ENCODE results near the gene PCNX4.

The PCNX4 gene

GRCh38 chr14:60166142-60166541 lies 74.4 kb downstream of the PCNX4 start:
- no peak for TF ChIP-seq REST (IDR thresholded peaks at IDR 0.05; ENCODE audit: insufficient read depth in 1 of 2, low read depth in 2 of 2, low read length in 2 of 2)
- TF ChIP-seq POLR2AphosphoS5 (IDR thresholded peaks at IDR 0.05; ENCODE audit: low read depth, low read length), result no peak
- TF ChIP-seq FOXP2 (optimal IDR thresholded peaks at IDR 0.05; ENCODE audit: borderline replicate concordance, extremely low read depth, extremely low read length, insufficient read depth), result no peak
- TF ChIP-seq SIN3A (IDR thresholded peaks at IDR 0.05; ENCODE audit: borderline replicate concordance, insufficient read depth, low read length), result no peak

GRCh38 chr14:60169722-60170121 lies 78.0 kb downstream of the PCNX4 start:
- TF ChIP-seq FOXP2 (optimal IDR thresholded peaks at IDR 0.05; ENCODE audit: borderline replicate concordance, extremely low read depth, extremely low read length, insufficient read depth), result no peak
- TF ChIP-seq POLR2AphosphoS5 (IDR thresholded peaks at IDR 0.05; ENCODE audit: low read depth, low read length), result no peak
- no peak for TF ChIP-seq TAF1 (IDR thresholded peaks at IDR 0.05; ENCODE audit: borderline replicate concordance, insufficient read depth, low read length)
- TF ChIP-seq REST (IDR thresholded peaks at IDR 0.05; ENCODE audit: insufficient read depth in 1 of 2, low read depth in 2 of 2, low read length in 2 of 2), result no peak
- no peak for TF ChIP-seq SIN3A (IDR thresholded peaks at IDR 0.05; ENCODE audit: borderline replicate concordance, insufficient read depth, low read length)

- TF ChIP-seq POLR2AphosphoS5 (IDR thresholded peaks at IDR 0.05; ENCODE audit: low read depth, low read length) (no peak), SIN3A (IDR thresholded peaks at IDR 0.05; ENCODE audit: borderline replicate concordance, insufficient read depth, low read length) (no peak), TAF1 (IDR thresholded peaks at IDR 0.05; ENCODE audit: borderline replicate concordance, insufficient read depth, low read length) (no peak), REST (IDR thresholded peaks at IDR 0.05; ENCODE audit: insufficient read depth in 1 of 2, low read depth in 2 of 2, low read length in 2 of 2) (no peak), FOXP2 (optimal IDR thresholded peaks at IDR 0.05; ENCODE audit: borderline replicate concordance, extremely low read depth, extremely low read length, insufficient read depth) (no peak)
Observed at GRCh38 chr14:60170948-60171347, 79.2 kb downstream of the PCNX4 start.

- no peak for TF ChIP-seq REST (IDR thresholded peaks at IDR 0.05; ENCODE audit: insufficient read depth in 1 of 2, low read depth in 2 of 2, low read length in 2 of 2)
- TF ChIP-seq POLR2AphosphoS5 (IDR thresholded peaks at IDR 0.05; ENCODE audit: low read depth, low read length), result no peak
- TF ChIP-seq SIN3A (IDR thresholded peaks at IDR 0.05; ENCODE audit: borderline replicate concordance, insufficient read depth, low read length), result no peak
- no peak for TF ChIP-seq FOXP2 (optimal IDR thresholded peaks at IDR 0.05; ENCODE audit: borderline replicate concordance, extremely low read depth, extremely low read length, insufficient read depth)
- TF ChIP-seq TAF1 (IDR thresholded peaks at IDR 0.05; ENCODE audit: borderline replicate concordance, insufficient read depth, low read length), result no peak
Observed at GRCh38 chr14:60171690-60172089, 80.0 kb downstream of the PCNX4 start.

Measured in PFSK-1 (cell line).